ENCODE data around the gene PFDN1.

Gene PFDN1

DNA sequence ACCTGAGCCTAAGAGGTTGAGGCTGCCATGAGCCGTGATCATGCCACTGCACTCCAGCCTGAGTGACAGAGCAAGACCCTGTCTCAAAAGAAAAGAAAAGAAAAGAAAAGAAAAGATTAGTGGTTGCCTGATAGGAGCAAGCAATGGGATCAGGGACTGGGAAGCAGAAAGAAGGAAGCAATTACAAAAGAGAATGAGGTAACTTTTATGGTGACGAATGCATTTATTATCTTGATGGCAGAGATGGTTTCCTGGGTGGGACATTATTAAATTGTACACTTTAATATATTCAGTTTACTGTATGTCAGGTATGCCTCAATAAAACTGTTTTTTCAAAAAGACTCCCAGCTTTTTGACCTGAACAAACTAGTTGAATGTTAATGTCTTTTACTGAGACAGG, 7.5 kb upstream of the PFDN1 start:
- TF ChIP-seq CTCF (IDR thresholded peaks at IDR 0.05) (no peak), ZFX (IDR thresholded peaks at IDR 0.05; ENCODE audit: borderline replicate concordance) (no peak)
- no peak overlapping the region for H3K27ac ChIP-seq

GRCh38 chr5:140309706-140310249, 6.9 kb upstream of the PFDN1 start:
- TF ChIP-seq CTCF (IDR thresholded peaks at IDR 0.05) (no peak), ZFX (IDR thresholded peaks at IDR 0.05; ENCODE audit: borderline replicate concordance) (no peak)

DNA sequence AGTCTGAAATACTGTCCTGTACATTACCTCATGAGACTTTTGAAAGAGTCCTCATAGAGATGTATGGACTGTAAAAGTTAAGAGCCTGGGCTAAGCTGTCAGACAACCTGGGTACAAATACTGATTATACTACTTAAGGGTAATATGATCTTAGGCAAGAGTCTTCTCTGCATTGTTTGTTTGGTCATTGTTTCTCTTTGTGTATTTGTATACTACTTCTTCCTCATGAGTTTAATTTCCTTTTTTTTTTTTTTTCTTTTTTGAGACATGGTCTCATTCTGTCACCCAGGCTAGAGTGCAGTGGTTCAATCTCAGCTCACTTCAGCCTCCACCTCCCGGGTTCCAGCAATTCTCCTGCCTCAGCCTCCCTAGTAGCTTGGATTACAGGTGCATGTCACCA, 2.6 kb upstream of the PFDN1 start:
- H3K27ac ChIP-seq, result no peak overlapping the region
- no peak for TF ChIP-seq CTCF (IDR thresholded peaks at IDR 0.05)
- no peak for TF ChIP-seq ZFX (IDR thresholded peaks at IDR 0.05; ENCODE audit: borderline replicate concordance)

More at GRCh38 chr5:140309706-140310249, 6.9 kb upstream of the PFDN1 start:
- no peak overlapping the region for H3K27ac ChIP-seq

DNA sequence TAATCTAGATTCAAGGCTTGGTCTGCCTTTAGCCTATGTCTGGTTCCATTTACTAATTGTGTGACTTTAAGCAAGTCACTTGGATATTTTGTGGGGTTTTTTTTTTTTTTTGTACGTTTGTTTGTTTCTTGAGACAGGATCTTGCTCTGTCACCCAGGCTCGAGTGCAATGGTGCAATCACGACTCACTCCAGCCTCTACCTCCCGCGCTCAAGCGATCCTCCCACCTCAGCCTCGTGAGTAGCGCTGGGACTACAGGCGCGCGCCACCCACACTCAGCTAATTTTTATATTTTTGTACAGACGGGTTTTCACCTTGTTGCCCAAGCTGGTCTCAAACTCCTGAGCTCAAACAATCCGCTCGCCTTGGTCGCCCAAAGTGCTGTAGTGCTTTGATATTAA, 1.1 kb upstream of the PFDN1 start:
- TF ChIP-seq CTCF (IDR thresholded peaks at IDR 0.05) (no peak), ZFX (IDR thresholded peaks at IDR 0.05; ENCODE audit: borderline replicate concordance) (no peak)
- no peak overlapping the region for H3K27ac ChIP-seq

GRCh38 chr5:140301136-140301535, 1.8 kb downstream of the PFDN1 start:
- TF ChIP-seq ZFX (IDR thresholded peaks at IDR 0.05; ENCODE audit: borderline replicate concordance), result no peak
- TF ChIP-seq CTCF (IDR thresholded peaks at IDR 0.05), result no peak

GRCh38 chr5:140299056-140299455, 3.8 kb downstream of the PFDN1 start:
- H3K27ac ChIP-seq, result no peak overlapping the region
- TF ChIP-seq ZFX (IDR thresholded peaks at IDR 0.05; ENCODE audit: borderline replicate concordance) (no peak), CTCF (IDR thresholded peaks at IDR 0.05) (no peak)

More at GRCh38 chr5:140301136-140301535, 1.8 kb downstream of the PFDN1 start:
- no peak overlapping the region for H3K27ac ChIP-seq

DNA sequence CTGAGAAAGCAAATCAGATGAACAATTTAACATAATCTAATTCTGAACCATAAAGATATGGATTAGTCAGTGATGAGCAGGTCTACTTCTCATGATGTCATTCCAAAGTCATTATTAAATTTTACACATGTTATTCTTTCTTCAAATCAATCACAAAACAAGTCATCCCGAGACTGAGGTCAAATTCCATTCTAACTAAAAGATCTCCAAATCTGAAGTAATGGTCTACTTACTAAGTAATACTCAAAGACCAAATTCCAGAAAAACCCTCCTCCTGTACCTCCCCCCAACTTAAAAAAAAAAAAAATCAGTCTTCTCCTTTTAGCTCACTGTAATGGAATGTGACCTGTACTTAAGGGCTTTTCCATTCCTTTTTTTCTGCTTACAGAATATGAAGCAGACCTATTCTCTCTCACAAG, 4.7 kb downstream of the PFDN1 start:
- no peak overlapping the region for H3K27ac ChIP-seq
- TF ChIP-seq CTCF (IDR thresholded peaks at IDR 0.05), result no peak
- no peak for TF ChIP-seq ZFX (IDR thresholded peaks at IDR 0.05; ENCODE audit: borderline replicate concordance)
